Endometrium (tissue), 2 donors: ENCODE data around the gene ATP6V1F.

Experiments used
- FAIRE-seq: peaks from 2 replicates; lab custom pipeline; 2012; peaks lifted over from hg19 to GRCh38; lab: Jason Lieb, UNC
- donor health status: control.
- donor health status: control.

ATP6V1F gene

DNA sequence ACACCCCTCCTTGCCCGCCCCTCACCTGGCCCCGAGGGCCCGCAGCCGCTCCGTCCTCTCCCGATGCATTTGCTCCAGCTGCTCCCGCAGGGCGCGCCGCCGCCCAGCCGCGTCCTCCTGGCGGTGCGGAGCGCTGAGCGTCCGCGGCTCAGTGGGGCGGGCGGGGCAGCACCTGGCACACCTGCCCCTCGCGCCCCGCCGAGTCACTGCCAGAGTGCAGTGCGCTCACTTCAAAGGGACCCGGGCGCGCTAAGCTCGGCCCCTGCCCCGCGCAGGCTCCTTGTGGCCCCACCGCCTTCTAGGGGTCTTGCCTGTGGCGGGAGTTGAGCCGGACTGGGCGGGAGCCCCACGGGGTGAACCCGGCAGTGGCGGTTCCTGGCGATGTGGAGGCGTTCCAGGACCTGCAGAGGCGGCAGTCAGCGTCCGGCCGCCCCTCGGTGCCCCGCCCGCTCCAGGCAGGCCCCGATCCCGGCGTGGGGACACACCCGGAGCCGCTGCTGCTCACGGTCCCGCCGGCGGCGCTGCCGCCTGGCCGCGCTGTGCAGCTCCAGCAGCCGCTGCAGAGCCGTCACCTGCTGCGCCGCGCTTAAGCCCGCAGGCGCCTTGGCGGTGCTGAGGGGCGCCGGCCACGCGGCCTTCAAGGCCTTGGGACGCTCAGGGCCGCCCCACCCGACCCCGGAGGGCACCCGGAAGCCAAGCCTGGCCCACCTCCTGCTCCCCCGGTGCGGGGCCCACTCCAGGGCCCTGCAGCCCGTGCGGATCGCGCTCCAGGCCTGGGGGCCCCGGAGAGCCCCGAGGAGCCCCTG, 6.7 kb downstream of the ATP6V1F start:
- FAIRE-seq: no peak

DNA sequence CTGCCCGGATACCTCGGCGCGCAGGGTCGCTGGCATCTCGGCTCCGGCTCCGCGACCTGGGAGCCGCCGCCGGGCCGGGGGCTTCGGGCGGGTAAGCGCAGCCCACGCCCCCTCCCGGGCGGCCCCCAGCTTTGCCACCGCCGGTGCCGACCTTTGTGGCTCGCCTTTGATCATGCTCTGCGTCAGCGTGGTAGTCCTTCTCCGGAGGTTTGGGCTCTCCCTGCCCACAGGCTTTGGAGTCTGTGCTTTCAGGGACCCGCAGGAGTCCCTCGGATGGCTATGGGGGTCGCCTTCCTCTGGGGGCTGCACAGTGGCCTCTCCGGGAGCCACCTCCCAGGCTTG, 7.3 kb downstream of the ATP6V1F start:
- no peak for FAIRE-seq

DNA sequence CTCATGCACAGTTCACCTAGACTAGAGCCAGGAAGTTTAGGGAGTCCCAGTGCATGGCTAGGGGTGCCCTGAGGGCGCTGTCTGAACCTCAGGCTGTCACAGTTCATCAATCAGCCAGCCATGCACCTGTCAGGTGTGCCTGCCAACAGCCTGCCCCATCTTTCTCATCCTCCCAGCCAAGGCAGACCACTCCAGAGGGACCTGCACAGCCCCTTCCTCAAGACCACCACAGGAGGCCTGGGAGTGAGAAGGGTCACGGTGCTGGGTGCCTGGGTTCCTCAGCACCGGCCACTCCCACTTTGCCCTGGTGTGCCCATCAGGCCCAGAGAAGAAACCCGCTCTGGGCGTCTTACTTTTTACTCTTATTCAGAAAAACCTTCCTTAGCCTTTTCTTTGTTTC, 8.4 kb downstream of the ATP6V1F start:
- no peak for FAIRE-seq

DNA sequence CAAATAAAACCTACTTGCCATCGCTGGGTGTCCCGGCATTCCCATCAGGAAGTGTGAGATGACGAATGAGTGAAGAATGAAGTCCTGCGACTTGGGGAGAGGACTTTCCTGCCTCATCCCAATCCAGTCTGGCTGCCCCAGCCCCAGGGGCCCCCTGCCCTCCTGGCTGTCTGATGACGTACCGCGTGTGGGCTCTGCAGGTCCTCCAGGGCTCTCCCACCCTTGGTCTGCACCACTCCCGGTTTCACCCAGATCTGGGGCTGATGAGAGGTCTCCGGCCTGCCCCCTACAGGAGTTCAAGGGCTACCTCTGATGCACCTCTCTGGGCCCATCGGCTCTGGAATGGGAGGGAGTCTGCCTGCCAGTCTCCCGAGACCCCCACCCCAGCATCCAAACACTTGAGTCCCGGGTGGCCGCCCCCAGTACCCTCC, 9.8 kb downstream of the ATP6V1F start:
- FAIRE-seq: no peak

DNA sequence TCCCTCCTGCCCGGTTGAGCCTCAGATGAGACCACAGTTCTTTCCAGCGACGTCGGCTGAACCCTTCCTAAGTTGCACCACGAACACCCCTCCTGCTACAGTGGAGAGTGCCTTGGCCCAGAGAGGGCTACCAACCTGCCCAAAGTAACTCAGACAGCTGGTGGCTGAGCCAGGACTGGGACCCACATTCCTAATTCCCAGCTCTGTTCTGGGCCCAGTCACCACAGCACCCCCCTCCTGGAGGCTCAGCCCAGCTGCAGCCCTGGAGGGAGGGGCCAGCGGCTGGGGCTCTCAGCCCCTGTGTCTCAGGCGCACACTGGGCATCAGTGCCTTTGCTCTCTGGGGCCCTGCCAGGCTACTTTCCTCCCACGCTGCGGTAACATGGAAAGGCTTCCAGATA, 10.6 kb downstream of the ATP6V1F start:
- no peak for FAIRE-seq

DNA sequence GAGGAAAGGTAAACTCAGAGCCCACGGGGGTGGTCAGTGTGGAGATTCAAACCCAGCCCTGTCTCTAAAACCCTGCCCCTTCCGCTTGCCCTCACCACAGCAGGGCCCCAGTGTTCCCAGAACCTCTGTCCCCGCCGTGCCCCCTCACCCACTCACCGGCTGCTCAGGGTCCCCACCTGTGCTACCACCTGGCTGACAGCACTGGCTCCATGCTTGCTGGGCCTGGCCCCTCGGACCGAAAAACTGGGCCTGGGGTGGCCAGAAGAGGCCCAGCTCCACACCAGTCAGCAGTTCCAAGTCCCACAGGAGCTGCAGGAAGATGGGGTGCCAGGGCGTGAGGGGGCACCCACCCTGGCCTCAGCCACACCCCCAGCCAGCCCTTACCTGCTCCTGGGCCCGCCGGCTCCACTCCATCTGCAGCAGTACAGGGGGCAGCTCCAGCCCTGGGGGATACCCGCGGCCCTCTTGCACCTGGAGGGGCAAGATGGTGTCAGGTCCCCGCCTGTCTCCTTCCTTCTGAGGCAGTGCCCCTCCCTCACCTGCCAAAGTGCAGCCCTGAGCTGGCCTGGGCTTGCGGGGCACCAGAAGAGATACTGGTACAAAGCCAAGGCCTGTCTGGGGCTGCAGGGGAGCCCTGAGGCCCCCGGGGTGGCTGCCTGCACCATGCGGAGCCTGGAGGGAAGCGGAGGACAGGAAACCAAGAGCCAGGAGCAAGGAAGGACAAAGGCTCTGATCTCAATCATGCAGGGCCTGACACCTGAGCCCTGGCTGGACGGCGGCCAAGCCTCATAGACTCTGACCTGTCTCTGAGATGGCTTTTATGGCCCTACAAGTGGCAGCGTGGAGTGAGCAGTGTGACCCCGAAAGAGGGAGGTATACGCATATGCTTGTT, 11.7 kb downstream of the ATP6V1F start:
- no peak for FAIRE-seq

DNA sequence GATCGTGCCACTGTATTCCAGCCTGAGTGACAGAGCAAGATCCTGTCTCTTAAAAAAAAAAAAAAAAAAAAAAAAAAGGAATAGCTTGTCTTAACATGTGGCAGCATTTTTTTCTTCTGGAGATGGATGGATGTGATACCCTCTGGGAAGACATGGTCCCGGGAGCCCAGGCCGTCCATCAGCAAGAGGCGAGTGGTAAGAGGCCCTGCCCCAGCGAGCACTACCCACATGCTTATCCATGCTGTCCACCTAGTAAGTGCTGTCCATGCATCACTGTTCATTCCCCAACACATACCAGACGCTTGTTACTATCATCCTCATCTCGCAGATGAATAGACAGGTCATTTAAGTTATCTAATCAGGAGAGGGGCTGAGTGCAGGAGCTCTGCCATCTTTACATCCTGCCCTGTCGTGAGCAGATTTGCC, 12.9 kb downstream of the ATP6V1F start:
- FAIRE-seq: no peak

DNA sequence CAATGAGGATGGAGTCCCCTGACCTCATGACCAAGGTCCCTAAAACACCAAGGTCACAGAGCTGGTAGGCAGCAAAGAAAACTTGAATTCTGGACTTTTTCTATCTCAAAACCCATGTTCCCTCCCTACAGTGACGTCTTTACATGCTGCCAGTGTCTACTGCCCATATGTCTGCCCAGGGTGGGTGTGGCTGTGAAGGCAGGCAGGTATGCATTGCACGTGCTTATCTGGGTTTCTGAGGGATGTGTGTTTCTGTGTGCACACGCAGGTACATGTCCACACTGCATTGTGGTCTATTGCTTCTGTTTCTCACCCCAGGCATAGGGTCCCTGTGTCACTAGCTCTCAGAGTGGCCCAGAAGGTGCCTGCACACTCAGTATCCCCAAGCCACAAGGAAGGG, 13.5 kb downstream of the ATP6V1F start:
- no peak for FAIRE-seq

DNA sequence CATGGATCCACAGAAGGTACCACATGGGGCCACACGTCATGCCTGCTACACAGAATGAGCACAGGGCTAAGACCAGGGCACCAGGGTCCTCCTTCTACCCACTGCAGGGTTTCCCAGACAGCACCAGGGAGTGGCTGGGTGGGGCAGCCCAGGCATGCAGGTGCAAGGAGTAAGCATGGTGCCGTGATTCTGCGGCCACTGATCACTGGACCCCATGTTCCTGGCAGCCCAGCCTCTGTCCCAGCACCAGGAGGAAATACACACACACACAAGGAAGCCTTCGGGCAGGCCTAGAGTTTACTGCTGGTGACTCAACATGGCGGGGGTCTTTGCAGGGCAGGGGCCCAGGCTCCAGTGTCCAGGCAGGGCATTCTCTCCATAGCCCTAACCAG, 13.9 kb downstream of the ATP6V1F start:
- no peak for FAIRE-seq

DNA sequence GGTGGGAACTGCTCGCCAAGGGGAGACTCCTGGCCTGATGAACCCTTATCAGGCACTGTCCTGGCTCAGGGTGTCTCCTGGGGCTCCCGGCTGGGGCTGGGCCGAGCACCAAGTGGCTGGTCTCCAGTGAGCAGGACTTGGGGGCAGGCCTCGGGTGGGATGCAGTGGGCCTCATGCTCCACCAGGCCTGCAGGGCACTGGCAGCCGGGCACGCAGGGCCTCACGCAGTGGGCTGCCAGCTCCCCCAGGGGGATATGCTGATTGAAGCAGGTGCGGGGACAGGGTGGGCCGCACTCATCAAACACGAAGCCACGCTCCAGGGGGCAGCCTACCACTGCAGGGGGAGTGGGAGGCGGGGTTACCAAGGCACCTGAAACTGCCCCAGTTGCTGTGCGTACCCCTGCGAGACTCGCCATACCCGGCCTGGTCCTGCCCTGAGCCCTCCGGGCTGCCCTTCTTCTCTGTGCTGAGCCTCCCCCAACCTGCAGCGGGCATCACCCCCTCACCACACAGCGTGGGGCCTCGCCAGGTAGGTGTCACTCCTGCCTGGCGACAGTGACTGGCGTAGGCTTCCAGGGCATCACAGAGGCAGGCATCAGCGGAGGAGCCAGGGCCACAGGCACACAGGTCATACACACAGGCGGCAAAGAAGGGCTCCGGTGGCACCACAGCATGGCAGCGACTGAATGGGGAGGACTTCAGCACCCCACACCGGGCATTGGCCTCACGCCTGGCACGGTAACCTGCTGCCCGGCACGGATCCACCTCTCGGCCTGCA, 14.5 kb downstream of the ATP6V1F start:
- no peak for FAIRE-seq

DNA sequence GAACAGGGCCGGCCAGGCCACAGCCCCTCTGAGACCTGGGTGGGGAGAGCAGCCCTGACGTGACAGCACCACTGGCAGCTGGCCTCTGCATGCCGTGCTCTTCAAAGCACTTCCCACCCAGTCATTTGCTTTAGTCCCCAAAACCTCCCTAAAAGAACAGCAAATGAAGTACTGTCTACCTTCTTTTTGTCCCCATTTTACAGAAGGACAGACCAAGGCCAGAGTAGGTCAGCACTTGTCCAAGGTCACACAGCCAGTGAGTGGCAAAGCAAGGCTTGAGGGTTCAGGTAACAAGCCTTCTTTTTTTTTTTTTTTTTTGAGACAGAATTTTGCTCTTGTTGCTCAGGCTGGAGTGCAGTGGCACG, 15.1 kb downstream of the ATP6V1F start:
- FAIRE-seq: no peak

DNA sequence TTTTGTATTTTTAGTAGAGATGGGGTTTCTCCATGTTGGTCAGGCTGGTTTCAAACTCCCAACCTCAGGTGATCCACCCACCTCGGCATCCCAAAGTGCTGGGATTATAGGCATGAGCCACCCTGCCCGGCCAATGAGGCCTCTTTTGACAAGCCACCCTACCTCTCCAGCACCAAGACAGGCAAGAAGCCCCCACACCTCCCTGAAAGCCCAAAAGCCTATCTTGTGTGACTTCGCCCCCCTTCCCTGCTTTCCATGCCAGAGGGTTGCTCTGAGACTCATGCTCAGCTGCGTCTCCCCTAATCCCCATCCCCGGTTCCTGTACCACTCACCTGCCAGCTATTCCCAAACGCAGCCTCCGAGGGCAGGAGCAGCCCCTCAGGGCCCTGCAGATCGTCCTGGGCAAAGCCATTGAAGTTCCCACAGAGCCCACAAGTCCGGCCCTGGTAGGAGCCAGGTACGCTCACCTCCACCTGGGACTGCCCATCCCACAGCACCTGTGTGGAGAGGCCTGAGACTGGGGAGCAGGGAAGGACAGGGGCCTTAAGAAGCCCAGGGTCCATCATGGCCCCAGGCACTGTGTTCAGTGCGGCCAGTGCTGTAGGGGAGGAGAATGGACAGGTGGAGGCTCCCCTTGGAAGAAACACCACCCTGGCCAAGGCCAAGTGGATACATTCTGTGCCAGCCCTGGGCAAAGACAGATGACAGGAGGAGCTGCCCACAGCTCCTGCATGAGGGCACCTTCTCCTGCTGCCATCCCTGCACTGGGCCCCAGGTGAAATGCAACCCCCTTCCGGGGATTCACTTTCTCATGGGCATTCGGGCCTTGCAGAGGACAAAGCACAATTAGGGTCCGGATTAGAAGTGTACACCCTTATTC, 15.8 kb downstream of the ATP6V1F start:
- no peak for FAIRE-seq

DNA sequence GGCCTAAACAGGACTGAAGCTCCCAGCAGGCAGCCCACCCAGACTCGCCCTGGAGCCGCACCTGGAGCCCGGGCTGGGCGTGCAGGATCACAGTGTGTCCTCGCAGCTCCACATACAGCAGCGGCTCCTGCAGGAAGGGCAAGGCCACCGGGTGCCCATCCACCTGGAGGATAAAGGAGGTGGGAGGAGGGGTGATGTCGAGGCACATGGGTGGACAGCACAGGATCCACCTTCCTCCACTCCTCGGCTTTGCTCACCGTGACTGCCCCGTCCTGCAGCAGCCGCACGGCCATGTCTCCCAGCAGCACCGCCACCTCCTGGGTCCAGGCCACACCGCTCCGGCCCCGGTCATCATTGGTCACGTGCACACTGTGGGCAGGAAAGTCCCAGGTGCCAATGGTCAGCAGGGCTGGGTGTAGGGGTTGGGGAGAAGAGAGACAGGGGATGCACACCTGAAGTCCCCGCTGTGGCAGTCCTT, 16.8 kb downstream of the ATP6V1F start:
- no peak for FAIRE-seq

DNA sequence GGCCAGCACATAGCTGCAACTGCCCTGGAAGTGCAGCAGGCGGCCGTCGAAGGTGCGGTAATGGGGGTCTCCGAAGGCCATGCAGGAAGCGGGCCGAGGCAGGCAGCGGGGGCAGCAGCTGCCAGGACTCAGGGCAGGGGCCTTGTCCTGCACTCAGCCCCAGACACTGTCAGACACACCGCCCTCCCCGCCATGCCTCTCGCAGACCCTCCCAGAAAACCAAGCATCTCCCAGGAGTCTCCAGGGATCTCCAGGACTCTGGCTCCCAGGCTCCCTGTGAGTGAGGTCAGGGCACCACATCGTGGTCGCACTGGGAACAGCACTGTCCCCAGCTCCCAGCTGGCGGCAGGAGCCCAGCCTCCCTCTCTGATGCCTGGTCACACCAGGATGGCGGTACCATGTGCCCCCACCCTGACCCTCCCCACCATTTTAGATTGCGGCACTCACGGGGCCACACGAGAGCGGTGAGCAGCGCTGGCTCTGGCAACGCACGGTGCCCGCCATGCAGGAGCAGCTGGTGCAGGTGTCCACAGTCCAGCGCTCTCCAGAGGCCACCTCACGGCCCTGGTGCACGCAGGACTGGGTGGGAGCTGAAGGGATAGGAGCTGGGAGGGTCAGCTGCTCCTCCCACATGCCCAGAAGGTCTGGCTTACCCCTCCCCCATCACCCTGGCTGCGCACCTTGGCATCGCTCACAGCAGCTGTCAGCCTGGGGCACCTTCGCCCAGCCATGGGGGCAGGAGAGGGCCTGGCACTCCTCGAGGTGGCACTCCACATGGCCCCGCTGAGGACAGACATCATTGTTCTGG, 17.5 kb downstream of the ATP6V1F start:
- FAIRE-seq: no peak

DNA sequence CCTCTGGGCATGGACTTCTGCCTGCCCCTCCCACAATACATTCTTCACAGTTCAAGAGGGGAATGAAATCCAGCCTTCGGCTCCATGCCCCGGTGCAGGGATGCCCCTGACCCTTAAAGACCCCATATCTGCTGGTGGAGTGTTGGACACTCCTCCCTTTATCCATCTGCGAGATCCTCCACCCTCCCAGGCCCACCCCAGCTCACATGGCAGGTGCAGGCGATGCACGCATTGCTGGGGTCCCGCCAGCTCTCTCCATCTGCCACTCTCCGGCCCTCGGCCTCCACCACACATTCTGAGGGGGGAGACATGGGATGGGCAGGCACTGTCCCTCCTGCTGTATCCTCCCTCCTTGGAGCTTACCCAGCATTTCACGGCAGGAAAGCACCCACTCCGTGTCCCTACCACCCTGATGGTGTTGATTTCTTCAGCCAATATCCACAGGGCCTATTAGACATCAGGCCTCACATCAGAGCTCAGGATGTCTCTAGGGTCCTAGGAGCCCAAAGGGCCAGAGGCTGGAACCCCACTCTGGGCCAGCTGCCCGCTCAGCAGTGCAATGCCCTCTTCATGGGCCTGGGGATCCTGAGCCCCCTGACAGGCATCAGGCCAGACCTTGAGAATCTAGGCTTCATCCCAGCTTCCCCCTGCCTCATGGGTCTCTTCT, 18.3 kb downstream of the ATP6V1F start:
- FAIRE-seq: no peak

DNA sequence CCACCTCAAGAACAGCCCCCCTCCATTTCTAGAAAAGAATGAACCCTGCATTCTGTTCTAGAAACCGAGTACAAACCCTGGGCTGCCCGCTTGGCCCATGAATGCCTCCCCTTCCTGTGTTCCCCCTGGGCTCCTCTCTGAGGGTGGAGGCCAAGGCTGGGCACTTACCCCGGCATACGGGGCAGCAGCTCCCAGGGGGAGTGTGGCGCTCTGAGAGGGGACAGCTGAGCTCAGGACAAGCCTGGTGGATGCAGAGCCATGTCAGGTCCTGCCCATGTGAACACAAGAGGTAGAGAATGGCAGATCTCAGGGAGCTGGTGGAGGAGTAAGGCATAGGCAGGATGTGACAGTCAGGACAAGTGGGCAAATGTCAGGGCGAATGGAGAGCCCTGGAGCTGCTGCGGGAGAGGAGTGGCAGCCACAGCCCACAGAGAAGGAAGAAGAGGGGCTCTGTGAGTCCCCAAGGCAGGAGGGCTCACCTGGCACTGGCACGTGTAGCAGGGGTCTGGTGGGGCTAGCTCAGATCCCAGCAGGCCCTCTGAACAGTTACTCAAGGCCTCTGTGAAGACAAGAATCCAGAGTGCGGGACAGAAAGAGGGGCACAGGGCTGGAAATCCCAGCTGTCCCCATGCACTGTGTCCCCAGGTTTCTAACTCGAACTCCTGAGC, 18.9 kb downstream of the ATP6V1F start:
- no peak for FAIRE-seq

DNA sequence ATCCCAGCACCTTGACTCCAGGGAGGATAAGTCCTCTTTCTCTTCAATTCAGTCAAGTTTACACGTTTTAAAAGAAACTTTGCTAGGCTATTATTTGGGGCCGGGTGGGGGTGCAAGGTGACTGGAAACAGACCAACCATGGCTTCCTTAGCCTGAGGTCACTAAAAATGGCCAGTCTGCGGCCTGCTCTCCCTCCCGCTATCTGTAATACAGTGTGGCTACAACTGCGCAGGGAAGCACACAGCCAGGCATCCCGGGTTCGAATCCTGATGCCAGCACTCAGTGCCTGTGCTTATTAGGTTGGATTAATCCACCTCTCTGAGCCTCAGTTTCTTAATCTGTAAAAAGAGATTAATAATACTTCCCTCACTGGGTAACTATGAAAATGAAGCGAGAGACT, 19.5 kb downstream of the ATP6V1F start:
- no peak for FAIRE-seq

DNA sequence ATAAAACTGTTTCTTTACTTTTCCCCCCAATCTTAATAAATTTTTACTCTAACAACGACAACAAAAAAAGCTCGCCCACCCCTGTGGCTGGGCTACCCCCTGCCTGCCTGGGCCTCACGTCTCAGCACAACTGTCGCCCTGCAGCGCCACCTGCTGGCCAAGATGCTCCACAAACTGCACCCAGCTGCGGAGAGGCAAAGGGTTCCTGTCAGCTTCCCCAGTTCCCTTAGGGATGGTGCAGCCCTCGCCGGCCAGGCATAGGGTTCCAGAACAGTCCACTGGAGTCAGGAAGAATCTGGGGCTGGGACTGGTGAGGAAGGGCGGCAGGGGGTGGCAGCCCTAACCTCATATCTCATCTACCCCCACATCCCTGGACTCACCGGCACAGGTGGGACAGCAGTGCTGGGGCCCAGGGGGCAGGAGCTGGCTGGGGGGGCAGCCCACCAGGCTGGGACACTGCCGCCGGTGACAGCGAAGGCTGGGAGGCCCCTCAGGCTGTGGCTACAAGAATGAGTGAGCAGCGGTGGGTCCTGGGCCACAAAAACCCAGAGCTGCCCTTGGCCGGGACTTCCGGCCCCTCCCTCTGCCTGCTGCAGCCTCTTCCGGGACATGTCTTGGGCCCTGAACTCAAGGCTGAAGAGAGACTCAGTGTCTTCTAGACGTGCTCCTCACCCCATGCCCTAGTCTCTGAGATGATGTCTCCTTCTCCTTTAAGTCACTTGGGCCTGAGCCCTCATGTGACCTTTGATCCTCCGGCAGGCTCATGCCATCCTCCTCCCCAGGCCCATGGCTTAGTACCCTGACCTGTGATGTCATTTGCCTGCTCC, 21.2 kb downstream of the ATP6V1F start:
- FAIRE-seq: no peak
